NOMO-1 treated with dmso at 0.1 percent for 144 hours (cell line): ENCODE results near the gene PRRT1.
A peak's percentile ranks its signal among the peaks of the same experiment; 100 is the strongest.
"Not testable (repeated sequence)": the region's sequence is repeated elsewhere in the genome, so short reads cannot be mapped to it uniquely, and the experiment has no call there.

Experiments used
- DNase-seq: peaks from one replicate; lab custom pipeline; 2025; ENCODE audit not compliant: unreplicated experiment; lab: John Stamatoyannopoulos, UW

PRRT1 gene

DNA sequence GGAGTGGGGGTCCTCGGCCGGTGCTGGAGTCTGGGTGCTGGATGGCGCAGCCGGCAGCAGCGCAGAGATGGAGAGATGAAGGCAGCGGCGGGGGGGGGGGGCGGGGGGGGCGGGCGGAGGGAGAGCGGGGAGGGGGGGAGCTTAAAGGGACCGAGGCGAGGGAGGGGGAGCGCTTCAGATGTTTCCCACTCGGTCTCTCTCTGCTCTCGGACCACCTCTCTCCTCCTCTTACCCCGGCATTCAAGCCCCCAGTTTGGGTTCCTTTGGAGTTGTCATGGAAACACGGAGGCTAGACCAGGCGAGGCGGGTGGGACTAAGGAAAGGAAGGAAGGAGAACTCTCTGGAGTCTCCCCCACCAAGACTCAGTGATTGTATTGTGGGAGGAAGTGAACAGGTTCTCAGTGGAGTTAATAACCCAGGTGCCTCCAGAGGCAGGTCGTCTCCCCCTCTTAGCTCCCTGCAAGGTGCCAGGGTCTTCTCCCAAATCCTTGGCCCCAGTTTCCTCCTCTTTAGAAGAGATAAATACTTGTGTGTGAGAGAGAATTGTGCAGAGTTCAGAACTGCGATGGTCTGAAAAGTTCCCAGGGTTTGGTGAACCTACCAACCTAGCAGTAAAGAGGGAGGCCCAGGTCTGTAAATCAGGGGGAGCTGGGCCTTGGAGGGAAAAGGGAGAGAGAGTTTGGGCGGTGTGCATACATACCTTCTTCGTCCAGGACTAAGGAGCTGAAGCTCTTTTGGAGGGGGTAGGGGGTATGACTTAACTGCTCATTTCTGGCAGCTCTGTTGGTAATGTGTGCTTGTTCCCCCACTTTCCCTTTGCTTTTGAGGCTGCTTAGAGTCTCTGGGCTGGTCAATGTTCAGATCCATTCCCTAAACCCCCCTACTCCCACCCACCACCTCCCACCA, at the start of gene PRRT1:
Gene PRRT1, minus strand, starts transcription at position 77 of the 906 bp plus-strand sequence. CDS start 112 bp downstream, outside the sequence.
- no peak for DNase-seq

DNA sequence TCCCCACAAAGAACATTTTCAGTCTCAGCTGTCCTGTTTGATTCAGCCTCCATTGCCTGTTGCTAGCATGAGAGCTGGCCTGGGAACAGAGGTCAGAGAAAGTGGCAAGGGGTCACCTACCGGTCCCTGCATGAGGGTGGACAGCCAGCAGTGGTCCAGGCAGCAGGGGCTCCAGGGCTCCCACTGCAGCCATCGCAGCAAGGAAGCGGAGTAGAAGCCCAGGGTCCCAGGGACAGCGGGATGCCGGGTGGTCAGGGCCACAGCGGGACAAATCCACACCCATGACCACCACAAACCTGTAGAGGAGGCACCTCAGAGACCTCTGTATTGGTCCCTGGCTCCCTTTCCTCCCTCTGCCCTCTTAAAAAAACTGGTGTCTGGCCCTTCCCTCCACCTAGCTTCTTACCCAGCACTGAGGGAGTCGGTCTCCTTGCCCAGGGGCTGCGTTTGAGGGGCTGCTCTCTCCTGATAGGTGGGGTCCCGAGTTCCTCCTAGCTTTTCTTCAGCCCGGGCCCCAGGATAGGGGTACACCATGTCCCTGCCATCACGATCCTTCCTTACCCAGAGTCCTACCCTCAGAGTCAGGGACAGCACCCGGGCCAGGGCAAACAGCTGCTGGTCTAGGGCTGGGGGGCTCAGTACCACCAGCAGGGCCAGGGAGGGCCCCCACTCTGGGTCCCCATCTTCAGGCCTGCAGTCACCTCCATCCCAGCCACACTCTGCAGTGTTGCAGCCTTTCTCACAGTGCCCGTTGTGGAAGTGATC, 49.2 kb upstream of the PRRT1 start:
- no peak for DNase-seq

DNA sequence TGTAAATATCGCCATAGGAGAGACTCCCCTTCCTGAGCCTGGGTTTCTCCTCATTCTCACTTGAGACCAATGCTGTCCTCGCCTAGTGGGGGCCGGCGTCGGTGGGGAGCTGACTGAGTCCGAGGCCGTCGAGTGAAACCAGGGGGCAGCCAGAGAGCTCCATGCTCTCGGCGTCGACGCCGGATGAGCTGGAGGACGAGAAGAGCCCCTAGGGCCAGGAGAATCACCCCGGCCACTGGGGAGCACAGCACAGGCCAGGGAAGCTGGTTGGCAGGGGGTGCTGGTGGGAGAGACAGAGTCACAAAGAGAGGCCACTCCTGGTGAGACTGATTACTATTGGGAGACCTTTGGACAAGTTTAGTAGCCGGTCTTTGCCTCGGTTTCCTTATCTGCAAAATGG, 47.1 kb upstream of the PRRT1 start:
- no peak for DNase-seq

DNA sequence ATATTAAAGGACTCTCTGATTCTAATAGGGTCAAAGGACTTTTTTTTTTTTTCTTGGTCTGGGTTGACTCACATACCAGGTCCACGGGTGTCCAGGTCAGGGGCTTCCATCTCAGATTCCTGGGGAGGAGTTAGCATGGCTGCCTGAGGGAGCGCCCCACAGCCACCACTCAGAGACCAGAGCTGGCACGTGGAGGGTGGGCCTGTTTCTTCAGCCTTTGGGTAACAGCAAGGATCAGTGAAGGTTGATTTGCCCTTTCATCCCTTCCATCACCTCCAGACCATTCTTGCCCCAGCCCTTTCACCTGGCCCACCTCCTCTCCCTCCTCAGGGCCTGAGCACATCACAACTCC, 46.6 kb upstream of the PRRT1 start:
- DNase-seq = no peak

DNA sequence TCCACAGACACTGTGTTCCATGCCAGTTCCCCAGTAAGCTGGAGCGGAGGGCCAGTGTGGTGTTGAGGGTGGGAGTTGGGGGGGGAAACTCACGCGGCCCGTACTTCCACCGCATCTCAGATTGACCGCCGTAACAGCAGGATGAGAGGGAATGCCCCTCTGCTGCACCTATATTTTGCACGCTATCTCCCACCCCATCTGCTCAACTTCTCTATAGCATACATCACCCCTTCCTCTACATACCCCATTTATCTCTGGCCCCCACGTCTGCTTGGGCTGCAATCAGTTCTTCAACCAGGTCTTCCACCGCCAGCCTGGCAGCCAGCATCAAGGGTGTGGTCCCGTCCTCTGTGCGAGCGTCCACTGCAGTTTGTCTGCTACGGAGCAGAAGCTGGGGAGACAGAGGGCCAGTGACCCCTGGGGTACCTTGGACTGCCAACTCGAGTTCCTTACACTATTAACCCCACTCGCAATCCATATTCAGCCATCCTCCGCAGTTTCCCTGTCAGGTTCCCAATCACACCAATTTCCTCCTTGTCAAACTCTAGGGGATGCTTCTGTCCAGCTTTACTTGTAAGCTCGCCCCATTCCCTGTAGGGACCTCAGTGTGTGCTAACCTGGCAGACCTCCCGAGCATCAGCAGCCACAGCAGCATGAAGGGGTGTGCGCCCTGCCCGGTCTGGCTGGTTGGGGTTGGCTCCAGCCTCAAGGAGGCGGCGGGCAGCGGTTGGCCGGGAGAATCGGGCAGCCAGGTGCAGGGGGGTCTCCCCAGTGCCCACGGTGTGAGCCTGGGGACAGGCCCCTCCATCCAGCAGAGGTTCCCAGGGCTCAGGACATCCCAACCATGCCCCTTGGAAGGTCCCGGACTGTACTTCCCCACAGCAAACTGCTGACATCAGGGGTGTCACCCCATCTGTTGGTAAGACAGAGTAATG, 45.2 kb upstream of the PRRT1 start:
- no peak for DNase-seq

DNA sequence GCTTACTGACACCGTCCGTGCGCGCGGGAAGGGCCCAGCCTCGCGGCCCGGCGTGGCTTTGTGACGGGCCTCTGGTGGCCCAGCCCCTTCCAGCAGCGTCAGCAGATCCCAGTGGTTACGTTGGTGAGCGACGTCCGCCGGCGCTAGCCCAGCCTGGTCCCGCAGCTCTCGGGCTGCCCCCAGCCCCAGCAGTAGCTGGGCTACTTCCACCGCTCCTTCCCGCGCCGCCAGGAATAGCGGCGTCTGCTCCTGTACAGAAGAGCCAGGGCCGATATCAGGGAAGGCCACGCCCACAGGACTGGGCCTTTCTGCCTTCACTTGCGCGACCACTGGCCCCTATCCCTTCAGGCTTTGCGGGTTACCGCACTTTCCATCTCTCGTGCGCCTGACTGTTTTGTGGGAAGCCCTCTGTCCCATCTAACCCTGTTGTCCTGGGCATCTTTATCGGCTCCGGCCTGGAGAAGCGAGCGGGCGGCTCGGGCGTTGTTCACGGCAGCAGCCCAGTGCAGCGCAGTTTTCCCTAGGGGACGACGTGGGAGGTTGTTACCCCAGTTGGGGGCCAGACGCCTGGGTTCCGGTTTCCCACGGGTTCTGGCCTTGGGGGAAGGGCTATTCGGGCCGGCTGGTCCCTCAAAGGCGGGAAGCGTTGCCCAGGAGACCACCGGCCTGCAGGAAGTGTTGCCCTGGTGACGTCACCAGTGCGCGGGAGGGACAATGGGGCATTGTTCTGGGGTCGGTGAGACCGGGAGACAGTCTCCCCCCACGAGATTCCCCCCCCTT, 44.4 kb upstream of the PRRT1 start:
- DNase-seq = no peak

DNA sequence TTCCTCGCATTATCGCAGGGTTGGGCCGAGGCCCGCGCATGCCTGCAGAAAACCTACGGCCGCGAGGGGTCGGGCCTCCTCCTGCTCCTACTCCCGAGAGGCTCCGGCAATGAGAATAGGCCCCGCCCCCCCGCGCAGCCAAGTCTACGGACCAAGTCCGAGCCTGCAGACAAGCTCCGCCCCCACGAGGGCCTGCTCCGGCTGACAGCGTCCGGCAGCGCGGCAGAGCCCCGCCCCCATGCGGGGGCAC, 43.8 kb upstream of the PRRT1 start:
- peak; percentile 100 for DNase-seq

DNA sequence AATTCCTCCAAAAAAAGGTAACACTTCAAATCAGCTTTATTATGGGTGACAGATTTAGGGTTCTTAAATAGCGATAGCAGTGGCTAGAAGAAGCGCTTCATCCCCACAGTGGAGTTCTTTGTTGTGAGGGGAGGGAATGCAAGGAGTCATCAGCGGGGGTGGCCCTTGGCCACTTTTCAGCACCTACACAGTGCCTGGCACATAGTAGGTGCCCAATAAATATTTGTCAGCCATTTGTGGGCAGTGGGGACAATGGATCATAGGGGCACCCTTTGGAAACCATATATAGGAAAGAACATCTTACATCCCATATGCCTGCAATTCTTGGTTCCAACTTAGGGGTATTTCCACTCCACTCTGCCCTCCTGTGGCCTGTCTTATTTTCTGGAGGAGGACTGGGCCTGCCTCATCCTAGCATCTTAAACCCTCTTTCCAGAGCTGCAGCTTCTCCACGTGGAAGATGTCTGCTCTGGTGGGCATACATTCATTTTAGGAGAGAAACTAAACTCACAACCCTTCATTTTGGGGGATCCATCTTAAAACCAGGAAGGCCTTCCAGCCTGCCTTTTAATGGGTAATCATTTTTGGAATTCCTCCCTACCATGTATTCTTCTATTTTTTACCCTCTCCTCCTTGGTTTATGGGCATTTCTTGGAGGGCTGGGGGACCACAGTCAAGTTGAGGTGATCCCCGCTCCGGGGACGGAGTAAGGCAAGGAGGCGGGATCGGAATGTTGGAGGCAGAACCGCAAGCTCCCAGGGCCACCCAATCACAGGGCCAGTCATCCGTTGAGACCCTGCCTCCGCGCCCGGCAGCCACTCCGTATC, 43.3 kb upstream of the PRRT1 start:
- peak; percentile 26 for DNase-seq

DNA sequence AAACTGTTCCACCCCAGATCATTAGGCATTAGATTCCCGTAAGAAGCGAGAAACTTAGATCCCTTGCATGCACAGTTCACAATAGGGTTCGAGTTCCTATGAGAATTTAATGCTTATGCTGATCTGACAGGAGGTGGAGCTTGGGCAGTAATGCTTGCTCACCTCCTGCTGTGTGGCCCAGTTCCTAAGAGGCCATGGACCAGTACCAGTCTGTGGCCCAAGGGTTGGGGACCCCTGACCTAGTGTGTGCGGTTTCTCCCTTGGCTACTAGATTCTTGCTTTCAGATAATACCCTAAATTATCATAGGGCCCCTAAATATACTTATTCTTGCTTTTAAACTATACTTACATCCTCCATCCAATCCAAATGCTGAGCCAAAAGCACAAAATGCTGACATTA, 42.6 kb upstream of the PRRT1 start:
- no peak for DNase-seq

DNA sequence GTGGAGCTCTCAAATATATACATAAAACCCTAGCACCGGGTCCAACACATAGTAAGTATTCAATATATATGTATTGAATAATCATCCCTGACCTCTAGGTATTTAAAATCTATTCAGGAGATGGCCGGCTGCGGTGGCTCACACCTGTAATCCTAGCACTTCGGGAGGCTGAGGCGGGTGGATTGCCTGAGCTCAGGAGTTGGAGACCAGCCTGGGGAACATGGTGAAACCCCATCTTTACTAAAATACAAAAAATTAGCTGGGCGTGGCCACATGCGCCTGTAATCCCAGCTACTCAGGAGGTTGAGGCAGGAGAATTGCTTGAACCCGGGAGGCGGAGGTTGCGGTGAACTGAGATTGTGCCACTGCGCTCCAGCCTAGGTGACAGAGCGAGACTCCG, 41.4 kb upstream of the PRRT1 start:
- DNase-seq = not testable (repeated sequence)

DNA sequence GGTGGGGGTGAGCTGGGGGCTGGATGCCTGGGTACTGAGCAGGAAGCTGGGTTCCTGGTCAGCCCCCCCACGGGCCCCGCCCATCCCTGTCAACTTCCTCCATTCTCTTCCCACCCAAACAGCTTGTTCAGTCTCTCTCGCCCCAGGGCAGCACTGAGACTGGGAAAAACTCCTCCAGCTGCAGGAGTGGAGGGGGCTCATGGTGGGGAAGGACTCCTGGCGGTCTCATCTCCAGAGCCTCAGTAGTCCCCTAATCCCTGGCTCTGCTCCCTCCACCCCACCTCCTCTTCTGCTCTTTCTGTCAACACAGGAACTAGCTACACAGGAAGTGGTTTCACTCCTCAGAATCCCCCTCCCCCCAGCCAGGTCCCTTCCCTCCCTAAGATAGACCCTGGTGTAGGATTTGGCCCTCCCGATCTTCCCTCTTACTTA, 40.9 kb upstream of the PRRT1 start, which contains the start of gene GPSM3:
Gene GPSM3, minus strand, starts transcription at position 36 of the 432 bp plus-strand sequence. CDS start 130 bp downstream, outside the sequence.
- DNase-seq = peak; percentile 69

DNA sequence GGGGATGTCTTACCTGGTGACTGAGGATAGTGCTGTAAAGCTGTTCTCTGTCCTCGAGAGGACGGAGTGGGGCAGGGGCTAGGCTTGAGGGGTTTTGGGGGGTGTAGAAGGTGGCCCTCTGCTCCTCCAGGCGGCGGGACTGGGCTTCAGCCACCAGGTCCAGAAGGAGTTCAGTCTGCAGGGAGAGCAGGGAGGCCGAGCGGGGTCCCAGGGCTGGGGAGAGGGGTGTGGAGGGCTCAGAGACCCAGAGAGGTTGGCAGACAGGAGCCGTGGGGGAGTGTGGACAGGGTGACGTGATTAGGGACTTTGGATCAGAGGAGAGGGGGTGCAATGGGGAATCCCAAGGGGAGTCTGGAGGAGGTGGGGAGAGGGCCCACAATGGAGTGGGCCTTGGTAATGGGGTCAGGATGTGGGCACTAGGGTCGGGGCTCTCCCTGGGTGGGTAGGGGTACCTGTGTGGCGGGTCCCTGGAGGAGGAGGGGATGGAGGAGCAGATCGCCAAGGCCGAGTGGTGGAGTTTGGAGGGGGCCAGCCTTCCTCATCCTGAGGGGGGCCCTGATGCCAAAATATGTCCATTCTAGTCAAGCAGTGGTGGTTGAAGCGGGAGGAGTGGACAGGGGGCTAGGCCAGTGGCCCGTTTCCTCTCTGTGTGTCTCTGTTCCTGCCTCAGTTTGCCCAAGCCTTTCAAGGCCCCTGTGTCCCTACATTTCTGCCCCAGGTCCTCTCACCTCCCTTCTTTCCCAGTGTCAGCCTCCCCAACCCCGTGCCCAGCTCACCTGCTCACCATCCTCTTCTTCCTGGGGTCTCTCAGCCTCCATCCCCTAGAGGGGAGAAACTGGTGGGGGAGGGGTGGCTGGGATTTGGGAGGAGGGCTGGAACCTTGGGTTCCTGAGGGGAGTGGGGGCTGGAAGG, 40.2 kb upstream of the PRRT1 start:
- no peak for DNase-seq

DNA sequence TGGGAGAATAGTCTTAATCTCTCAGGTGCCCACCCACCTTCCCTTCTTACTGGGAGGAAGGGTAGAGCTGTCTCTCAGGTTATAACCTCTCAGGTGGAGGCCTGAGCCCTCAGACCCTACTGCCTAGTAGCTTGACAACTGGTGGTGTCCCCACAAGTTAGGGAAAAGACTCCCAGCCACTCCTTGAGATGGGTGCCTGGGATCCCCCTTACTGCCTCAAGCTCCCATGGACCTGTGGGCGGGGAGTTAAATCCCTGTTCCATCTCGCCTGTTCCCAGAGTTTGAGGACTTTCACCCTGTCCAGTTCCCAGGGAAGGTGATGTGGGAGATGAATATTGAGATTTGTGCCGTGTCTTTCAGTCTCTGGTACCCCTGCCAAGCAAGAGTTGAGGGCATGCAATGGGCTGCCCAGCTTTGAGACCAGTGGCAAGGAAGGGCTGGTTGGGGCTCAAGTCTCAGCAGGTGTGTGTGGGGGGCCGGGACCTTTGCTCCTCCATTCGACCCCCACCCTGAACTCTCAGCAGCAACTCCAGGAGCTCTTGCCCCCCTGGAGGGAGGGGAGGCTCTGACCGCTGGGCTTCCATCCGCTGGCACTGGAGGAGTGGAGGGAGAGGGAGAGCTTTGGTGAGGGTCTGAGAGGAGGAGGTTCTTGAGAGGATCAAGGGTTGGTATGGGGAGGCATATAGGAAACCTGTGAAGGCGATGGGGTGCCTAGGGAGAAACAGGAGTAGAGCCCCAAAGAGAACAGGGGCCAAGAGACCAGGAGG, 39.4 kb upstream of the PRRT1 start:
- DNase-seq = no peak

DNA sequence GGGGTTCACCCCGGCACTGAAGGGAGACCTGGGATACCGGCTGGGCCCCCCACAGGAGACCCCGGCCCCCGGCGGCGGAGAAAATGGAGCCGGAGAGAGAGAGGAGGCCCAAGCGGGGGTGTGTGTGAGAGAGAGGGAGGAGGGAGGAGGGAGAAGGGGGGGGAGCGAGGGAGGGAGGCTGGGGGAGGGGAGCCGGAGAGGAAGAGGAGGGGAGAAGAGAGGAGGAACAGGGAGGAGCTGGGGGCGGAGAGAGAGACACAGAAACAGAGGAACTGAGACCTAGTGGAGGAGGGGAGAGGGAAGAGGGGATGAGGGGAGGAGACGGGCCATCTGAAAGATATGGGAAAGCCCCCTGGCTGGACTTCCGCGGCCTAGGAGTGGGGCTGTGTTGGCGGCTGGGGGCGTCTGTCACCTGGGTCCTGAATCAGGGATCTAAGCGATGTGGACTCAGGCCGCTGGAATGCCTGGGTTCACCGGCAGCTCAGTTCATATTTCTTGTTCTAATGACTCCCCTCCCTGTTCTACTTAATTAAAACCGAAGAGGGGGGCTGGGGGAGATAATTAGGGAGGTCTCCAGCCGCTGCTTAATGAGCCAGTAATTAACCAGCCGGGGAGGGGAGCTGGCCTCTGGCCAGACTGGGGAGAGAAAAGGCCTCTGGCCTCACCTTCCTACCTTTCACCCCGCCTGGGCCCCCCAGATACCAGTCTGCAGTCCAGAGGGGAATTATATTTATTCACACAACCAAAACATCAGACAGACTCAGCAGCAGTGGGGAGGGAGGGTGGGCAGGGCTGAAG, 38.5 kb upstream of the PRRT1 start, which contains the start of gene PBX2:
Gene PBX2, minus strand, starts transcription at position 149 of the 798 bp plus-strand sequence. CDS start 287 bp downstream, outside the sequence.
- peak; percentile 94 for DNase-seq

DNA sequence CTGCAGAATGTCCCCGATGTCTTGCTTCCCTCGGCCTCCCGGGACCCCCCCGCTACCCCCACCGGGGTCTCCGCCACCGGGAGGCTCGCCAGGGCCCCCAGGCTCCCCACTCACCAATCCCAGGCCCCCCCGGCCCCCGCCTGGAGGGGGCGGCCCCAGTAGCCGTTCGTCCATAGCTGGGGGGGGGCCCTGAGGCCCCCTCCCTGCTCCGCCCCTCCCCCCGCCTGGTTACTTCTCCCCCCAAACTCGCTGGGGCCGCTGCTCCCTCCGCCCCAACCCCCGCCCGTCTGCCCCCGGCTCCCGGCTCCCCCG, 38.0 kb upstream of the PRRT1 start:
- DNase-seq = no peak

DNA sequence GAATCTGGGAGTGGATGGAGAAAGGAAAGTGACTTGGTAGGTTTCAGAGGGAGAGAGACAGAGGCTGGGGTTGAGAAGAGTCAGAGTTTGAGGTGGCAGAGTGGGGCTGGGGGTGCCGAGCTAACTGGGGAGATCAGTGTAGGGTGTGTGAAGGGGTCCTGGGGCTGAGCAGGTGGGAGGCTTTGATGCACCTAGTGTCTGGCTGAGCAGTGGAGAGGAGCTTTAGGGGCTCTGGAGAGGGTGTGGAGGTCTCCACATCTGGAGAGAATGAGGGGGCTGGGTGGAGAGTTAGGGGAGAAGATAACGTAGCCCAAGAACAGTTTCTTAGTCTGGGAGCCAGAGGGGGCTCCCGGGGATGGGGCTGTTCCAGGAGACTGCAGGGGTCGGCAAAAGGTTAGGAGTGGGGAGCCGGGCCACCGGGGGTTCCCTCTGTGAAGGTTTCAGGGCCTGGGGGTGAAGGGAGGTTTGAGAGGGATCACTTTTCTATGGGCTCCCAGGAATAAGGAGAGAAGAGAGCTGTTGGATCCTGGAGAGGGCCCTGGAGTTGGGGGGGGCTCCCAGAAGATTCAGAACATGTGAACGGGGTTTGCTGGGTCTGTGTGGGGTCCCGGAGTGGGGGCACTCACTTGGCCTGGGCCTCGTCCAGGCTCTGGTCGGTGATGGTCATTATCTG, 37.5 kb upstream of the PRRT1 start:
- no peak for DNase-seq
